Left ventricle myocardium inferior (tissue), 1 donor: Measurements from ENCODE around the gene KIAA1958. TPM values are rescaled to one million over a fixed set of nuclear protein-coding genes. Genes with fewer than 3 reads are reported as not detected.

Source experiments
- DNase-seq: peaks from one replicate; pipeline ENCODE4 v3.0.0-alpha.2; 2020
- H3K27ac ChIP-seq: fragments of 200-600 bp; replicated peaks from 2 replicates; pipeline ENCODE4 v1.8.0; 2021
- H3K27me3 ChIP-seq: fragments of 200-600 bp; 2 replicates; pipeline ENCODE4 v1.8.0; 2021; ENCODE audit warnings: low read depth
- H3K36me3 ChIP-seq: fragments of 200-600 bp; 2 replicates; pipeline ENCODE4 v1.8.0; 2021
- H3K4me1 ChIP-seq: fragments of 200-600 bp; 2 replicates; pipeline ENCODE4 v1.8.0; 2021
- H3K4me3 ChIP-seq: fragments of 200-600 bp; 2 replicates; pipeline ENCODE4 v1.8.0; 2021; ENCODE audit warnings: mild to moderate bottlenecking, moderate library complexity
- H3K9me3 ChIP-seq: fragments of 200-600 bp; replicated peaks from 2 replicates; pipeline ENCODE4 v1.8.0; 2021
- intact Hi-C: fragments of 100-400 bp; cut with micrococcal nuclease; formaldehyde crosslinking; loops from one replicate; pipeline ENCODE4 v1.11.0; 2022
- total RNA-seq: library from RNA; stranded (reverse); fragmentation: NEBNext Ultra II Directional; extraction: Animal tissue kit (Norgen Biotek cat#: 25700); gene quantifications from one replicate; pipeline ENCODE4 v1.2.1, GENCODE V29; 2021
- TF ChIP-seq, protein P1 (sequence below): fragments of 200-600 bp; IDR thresholded peaks from 2 replicates; pipeline ENCODE4 v1.8.0; 2021; ENCODE audit warnings: antibody characterized with exemption, mild to moderate bottlenecking, borderline replicate concordance
- donor health status: DM: no; HTN: yes; CAD: no; lungs with severe emphysema.

KIAA1958 gene
- total RNA-seq, 1 donor from 2014 or later: 5.6 TPM

- Histone ChIP-seq H3K4me3 (no peak overlapping the region), H3K27me3 (no peaks in the 10 kb centered on the region), H3K9me3 (no peaks in the 10 kb centered on the region), H3K27ac (no peak overlapping the region), H3K4me1 (no peaks in the 10 kb centered on the region), H3K36me3 (peaks cover 11% of the 10 kb centered on the region)
- intact Hi-C loops: no loop called here
- no peak for DNase-seq
- TF ChIP-seq, protein P1, sequence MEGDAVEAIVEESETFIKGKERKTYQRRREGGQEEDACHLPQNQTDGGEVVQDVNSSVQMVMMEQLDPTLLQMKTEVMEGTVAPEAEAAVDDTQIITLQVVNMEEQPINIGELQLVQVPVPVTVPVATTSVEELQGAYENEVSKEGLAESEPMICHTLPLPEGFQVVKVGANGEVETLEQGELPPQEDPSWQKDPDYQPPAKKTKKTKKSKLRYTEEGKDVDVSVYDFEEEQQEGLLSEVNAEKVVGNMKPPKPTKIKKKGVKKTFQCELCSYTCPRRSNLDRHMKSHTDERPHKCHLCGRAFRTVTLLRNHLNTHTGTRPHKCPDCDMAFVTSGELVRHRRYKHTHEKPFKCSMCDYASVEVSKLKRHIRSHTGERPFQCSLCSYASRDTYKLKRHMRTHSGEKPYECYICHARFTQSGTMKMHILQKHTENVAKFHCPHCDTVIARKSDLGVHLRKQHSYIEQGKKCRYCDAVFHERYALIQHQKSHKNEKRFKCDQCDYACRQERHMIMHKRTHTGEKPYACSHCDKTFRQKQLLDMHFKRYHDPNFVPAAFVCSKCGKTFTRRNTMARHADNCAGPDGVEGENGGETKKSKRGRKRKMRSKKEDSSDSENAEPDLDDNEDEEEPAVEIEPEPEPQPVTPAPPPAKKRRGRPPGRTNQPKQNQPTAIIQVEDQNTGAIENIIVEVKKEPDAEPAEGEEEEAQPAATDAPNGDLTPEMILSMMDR: no peak
Observed at GRCh38 chr9:112699230-112699629, 212.6 kb downstream of the KIAA1958 start.

- Histone ChIP-seq H3K4me3 (no peak overlapping the region), H3K27ac (no peak overlapping the region), H3K9me3 (no peaks in the 10 kb centered on the region), H3K27me3 (no peaks in the 10 kb centered on the region), H3K4me1 (no peaks in the 10 kb centered on the region), H3K36me3 (peaks cover 11% of the 10 kb centered on the region)
- intact Hi-C loops: no loop called here
- TF ChIP-seq, protein P1: no peak
- DNase-seq: no peak
Observed at GRCh38 chr9:112700085-112700484, 213.5 kb downstream of the KIAA1958 start.

- intact Hi-C loops: no loop called here
Observed at GRCh38 chr9:112703304-112703703, 216.7 kb downstream of the KIAA1958 start.

DNA sequence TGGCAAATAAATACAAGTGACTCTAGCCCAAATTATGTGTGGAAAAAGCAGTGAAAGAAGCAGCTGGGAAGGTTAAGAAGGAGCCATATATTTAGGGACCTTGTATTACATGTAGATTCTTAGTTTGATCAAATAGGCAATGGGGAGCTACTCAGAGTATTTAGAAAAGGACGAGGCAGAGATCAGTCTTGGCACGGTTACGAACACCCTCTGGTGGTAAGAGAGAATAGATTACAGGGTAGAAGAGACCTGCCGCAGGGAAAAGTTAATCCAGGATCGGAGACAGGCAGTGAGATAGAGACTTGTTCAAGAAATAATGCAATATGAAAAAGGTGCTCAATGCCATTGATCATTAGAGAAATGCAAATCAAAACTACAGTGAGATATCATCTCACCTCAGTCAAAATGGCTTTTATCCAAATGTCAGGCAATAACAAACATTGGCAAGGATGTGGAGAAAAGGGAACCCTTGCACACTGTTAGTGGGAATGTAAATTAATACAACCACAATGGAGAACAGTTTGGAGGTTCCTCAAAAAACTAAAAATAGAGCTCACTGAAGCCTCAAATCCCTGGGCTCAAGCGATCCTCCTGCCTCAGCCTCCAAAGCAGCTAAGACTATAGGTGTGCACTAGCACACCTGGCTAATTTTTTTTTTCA is 219.3 kb downstream of the KIAA1958 start:
- Histone ChIP-seq H3K4me3 (no peak overlapping the region), H3K4me1 (peaks cover 3% of the 10 kb centered on the region), H3K27me3 (no peaks in the 10 kb centered on the region), H3K27ac (no peak overlapping the region), H3K36me3 (peaks cover 3% of the 10 kb centered on the region), H3K9me3 (no peaks in the 10 kb centered on the region)
- no peak for DNase-seq
- TF ChIP-seq, protein P1: peak; percentile 55
- intact Hi-C loops: no loop called here

More at GRCh38 chr9:112703304-112703703, 216.7 kb downstream of the KIAA1958 start:
- no peaks in the 10 kb centered on the region for H3K9me3 ChIP-seq
- H3K36me3 ChIP-seq: peaks cover 8% of the 10 kb centered on the region
- no peak for DNase-seq
- no peak overlapping the region for H3K27ac ChIP-seq
- no peak overlapping the region for H3K4me3 ChIP-seq
- H3K4me1 ChIP-seq: no peaks in the 10 kb centered on the region
- TF ChIP-seq, protein P1: no peak
- H3K27me3 ChIP-seq: no peaks in the 10 kb centered on the region

- Histone ChIP-seq H3K4me3 (no peak overlapping the region), H3K9me3 (peaks cover 13% of the 10 kb centered on the region), H3K27me3 (no peaks in the 10 kb centered on the region), H3K27ac (no peak overlapping the region), H3K4me1 (peaks cover 9% of the 10 kb centered on the region), H3K36me3 (peaks cover 33% of the 10 kb centered on the region)
- DNase-seq: no peak
- intact Hi-C loops: no loop called here
- TF ChIP-seq, protein P1: peak; percentile 60
Observed at GRCh38 chr9:112711050-112711689, 224.5 kb downstream of the KIAA1958 start.
